ENCODE results near the gene TRABD.
"Not testable (repeated sequence)": the region's sequence is repeated elsewhere in the genome, so short reads cannot be mapped to it uniquely, and the experiment has no call there.

The TRABD gene

DNA sequence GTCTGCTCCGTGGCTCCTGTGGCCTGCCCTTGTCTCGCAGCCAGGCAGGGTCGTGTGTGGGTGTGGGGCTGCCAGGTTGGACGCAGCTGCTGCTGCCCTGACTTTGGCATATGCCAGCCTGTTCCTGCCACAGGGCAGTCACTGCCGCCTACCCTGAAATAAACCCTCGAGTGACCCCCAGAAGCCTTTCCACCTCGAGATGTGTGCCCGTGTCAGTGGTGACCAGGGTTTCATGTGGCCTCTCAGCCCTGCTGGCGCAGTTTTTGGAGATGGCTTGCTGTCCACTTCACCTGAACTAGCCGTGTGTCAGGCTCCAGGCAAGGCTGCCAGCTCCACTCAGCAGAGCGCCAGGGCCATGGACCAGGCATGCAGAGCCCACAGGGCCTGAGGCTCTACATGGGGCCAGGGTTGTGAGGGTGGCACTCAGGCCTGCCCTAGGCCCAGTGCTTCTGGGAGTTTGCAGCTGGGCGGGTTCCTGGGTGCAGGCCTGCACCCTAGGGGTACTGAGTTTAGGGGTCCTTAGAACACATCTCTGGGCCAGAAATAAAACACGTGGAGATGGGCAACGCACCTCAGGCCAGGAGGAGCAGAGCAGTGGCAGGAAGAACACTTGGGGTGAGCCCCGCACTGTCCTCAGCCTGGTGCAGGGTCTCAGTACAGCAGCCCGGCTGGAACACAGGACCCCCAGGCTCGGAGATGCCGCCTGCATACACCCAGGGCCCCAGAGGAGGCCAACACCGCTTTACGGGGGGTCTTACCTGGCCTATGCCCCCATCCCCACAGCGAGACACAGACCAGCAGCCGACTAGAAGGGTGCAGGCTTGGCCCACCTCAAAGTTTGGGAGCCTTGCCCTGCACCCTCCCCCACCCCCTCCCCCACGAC, 24.0 kb upstream of the TRABD start:
- H3K4me1 Mint-ChIP-seq: no peaks in the 10 kb centered on the region
- DNase-seq (ENCODE audit: low spot score in 2 of 2): no peak
- no peaks in the 10 kb centered on the region for H3K9me3 Mint-ChIP-seq
- H3K4me3 Mint-ChIP-seq: no peak overlapping the region
- no peak overlapping the region for H3K27ac Mint-ChIP-seq (ENCODE audit: low read depth)
- ATAC-seq (replicated peaks; ENCODE audit: extremely low read depth, poor library complexity, severe bottlenecking): no peak
- peaks cover 3% of the 10 kb centered on the region for H3K36me3 Mint-ChIP-seq (ENCODE audit: insufficient read depth)
- H3K27me3 Mint-ChIP-seq: peaks cover 63% of the 10 kb centered on the region

DNA sequence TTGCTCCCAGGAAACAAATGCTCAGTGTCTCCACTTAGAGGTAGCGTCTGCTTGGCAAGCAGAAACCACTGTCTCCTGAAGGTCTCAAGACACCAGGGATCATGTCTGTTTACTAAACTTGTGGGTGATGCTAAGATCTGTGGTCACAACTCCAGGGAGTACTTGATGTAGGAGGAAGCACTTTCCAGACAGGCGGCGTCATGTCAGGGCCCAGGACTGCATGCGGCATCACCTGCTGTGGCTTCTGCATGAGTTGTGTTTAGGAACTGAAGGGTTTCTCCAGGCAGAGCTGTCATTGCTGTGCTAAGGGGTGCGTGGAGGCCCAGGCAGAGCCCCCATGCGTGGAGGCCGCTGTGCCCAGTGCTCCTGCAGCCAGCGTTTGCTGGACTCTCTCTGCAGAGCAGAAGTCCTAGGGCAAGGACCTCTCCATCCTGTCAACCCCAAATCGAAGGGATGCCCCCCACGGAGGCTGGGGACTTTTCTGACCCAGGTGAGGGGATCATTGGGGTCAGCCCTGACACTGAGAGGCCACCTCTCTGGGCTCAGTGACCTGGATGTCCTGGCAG, 23.2 kb upstream of the TRABD start:
- Mint-ChIP-seq H3K4me3 (no peak overlapping the region), H3K36me3 (ENCODE audit: insufficient read depth) (peaks cover 3% of the 10 kb centered on the region)
- DNase-seq (ENCODE audit: low spot score in 2 of 2): no peak

DNA sequence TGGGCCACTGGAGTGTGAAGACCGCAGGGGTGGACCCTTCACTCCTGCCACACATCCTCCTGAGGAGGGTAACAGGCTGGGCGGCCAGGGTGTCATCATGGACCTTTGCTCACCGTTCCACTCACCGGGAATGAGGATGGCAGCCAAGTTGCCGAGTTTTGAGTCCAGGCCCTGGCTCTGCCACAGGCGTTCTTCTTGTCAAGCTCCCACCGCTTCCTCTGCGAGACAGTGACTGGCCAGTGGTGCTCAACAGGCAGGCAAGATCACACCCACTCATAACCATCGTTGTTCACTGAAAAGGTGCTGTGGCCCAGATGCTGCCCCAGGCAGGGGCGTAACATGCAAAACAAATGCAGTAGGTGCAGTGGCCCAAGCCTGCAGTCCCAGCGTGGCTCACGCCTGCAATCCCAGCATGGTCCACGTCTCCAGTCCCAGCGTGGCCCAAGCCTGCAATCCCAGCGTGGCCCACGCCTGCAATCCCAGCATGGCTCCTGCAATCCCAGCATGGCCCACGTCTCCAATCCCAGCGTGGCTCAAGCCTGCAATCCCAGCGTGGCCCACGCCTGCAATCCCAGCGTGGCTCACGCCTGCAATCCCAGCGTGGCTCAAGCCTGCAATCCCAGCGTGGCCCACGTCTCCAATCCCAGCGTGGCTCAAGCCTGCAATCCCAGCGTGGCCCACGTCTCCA, 20.1 kb upstream of the TRABD start:
- ATAC-seq (replicated peaks; ENCODE audit: extremely low read depth, poor library complexity, severe bottlenecking) (no peak), DNase-seq (ENCODE audit: low spot score in 2 of 2) (no peak)
- no peak overlapping the region for H3K27ac Mint-ChIP-seq (ENCODE audit: low read depth)
- H3K36me3 Mint-ChIP-seq (ENCODE audit: insufficient read depth): peaks cover 4% of the 10 kb centered on the region
- H3K27me3 Mint-ChIP-seq: peaks cover 58% of the 10 kb centered on the region
- H3K4me3 Mint-ChIP-seq: no peak overlapping the region
- H3K4me1 Mint-ChIP-seq: peaks cover 7% of the 10 kb centered on the region
- no peaks in the 10 kb centered on the region for H3K9me3 Mint-ChIP-seq

More for the DNA sequence above, 23.2 kb upstream of the TRABD start:
- H3K27me3 Mint-ChIP-seq: peaks cover 60% of the 10 kb centered on the region
- no peak overlapping the region for H3K27ac Mint-ChIP-seq (ENCODE audit: low read depth)
- H3K9me3 Mint-ChIP-seq: no peaks in the 10 kb centered on the region
- no peak for ATAC-seq (replicated peaks; ENCODE audit: extremely low read depth, poor library complexity, severe bottlenecking)
- H3K4me1 Mint-ChIP-seq: no peaks in the 10 kb centered on the region

DNA sequence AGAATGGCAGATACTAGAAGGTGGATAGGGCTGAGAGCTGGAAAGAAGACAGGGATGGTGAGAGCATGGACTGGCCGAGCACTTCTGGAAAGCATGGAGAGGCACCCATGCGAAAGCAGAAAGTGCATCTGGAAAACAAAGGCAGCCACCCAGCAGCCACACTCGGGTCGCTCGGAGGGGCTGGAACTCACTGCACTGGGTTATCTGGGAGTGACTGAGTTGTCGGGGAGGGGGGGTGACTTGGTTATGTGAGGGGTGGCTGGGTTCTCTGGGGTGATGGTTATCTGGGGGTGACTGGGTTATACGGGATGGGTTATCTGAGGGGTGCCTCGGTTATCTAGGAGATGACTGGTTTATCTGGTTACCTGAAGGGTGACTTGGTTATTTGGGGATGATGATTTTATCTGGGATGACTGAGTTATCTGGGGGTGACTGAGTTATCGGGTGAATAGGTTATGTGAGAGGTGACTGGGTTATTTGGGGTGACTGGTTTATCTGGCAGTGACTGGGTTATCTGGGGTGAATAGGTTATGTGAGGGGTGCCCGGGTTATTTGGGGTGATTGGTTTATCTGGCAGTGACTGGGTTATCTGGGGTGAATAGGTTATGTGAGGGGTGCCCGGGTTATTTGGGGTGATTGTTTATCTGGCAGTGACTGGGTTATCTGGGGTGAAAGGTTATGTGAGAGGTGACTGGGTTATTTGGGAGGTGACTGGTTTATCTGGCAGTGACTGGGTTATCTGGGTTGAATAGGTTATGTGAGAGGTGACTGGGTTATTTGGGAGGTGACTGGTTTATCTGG, 17.8 kb upstream of the TRABD start:
- Mint-ChIP-seq H3K36me3 (ENCODE audit: insufficient read depth) (peaks cover 4% of the 10 kb centered on the region), H3K9me3 (no peaks in the 10 kb centered on the region), H3K27me3 (peaks cover 57% of the 10 kb centered on the region)

DNA sequence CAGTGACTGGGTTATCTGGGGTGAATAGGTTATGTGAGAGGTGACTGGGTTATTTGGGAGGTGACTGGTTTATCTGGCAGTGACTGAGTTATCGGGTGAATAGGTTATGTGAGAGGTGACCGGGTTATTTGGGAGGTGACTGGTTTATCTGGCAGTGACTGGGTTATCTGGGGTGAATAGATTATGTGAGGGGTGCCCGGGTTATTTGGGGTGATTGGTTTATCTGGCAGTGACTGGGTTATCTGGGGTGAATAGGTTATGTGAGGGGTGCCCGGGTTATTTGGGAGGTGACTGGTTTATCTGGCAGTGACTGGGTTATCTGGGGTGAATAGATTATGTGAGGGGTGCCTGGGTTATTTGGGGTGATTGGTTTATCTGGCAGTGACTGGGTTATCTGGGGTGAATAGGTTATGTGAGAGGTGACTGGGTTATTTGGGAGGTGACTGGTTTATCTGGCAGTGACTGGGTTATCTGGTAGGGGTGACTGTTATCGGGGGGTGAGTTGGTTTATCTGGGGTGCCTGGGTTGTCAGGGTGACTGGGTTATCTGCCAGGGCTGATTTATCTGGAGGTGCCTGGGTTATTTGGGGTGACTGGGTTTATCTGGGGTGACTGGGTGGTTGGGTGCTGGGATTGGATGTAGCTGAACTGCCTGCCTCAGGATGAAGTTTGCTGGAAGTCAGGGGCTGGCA, 17.1 kb upstream of the TRABD start:
- not testable (repeated sequence) for H3K27ac Mint-ChIP-seq (ENCODE audit: low read depth); H3K4me1 Mint-ChIP-seq; H3K9me3 Mint-ChIP-seq; H3K36me3 Mint-ChIP-seq (ENCODE audit: insufficient read depth); ATAC-seq (replicated peaks; ENCODE audit: extremely low read depth, poor library complexity, severe bottlenecking); DNase-seq (ENCODE audit: low spot score in 2 of 2)
- H3K4me3 Mint-ChIP-seq: peak overlapping the region; percentile 72
- peaks cover 60% of the 10 kb centered on the region for H3K27me3 Mint-ChIP-seq

More for the DNA sequence above, 17.8 kb upstream of the TRABD start:
- DNase-seq (ENCODE audit: low spot score in 2 of 2) (no peak), ATAC-seq (replicated peaks; ENCODE audit: extremely low read depth, poor library complexity, severe bottlenecking) (no peak)
- no peak overlapping the region for H3K27ac Mint-ChIP-seq (ENCODE audit: low read depth)
- peak overlapping the region; percentile 72 for H3K4me3 Mint-ChIP-seq
- peaks cover 7% of the 10 kb centered on the region for H3K4me1 Mint-ChIP-seq

DNA sequence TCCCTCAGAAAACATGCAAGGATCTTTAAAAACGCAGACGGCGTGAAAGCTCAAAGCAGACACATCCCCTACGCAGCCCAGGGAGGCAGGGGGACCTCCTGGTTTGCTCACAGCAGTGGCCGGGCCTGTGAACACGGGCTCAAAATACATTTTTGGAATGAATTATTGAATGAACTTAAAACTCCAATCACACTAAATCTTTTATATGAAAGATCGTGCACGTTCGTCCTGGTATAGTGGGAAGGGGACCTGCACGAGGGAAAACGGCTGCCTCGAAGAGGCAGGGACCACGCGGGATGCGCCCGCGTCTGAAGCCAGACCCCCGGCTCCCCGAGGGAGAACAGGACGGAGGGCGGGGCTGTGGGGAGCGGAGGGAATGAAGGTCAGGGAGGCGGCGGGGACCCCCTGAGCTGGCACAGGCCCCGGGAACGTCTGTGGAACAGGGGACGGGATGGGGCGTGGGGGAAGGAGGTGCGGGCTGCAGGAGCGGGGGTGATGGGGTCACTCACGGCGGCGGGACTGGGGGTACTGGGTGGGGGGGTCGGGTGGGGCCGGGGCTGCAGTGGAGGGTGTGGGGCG, 16.4 kb upstream of the TRABD start:
- H3K9me3 Mint-ChIP-seq: no peaks in the 10 kb centered on the region
- ATAC-seq (replicated peaks; ENCODE audit: extremely low read depth, poor library complexity, severe bottlenecking): no peak
- peaks cover 61% of the 10 kb centered on the region for H3K27me3 Mint-ChIP-seq

DNA sequence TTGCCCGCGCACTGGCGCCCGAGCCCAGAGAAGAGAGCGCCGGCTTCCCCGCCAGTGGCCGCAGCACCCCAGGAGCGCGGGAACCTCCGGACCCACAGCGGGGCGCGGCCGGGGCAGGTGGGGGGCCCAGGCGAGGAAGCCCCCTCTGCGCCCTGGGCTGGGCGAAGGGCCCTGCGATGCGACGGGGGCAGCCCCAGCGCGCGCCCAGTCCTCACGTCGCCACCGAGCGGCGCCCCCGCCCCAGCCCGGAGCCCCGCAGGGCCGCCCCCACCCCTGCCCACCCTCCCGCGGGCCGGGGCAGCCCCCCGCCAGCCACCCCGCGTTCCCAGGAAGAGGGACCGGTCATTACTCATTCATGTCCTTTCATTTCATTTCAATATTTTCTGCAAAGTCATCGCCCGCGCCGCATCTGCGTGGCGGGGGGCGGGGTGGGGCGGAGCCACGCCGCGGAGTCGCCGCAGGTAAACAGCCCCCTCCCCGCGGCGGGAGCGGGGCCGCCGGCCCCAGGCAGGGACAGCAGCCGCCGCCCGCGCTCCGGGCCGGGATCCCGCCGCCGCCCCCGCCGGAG, 15.9 kb upstream of the TRABD start:
- no peak overlapping the region for H3K27ac Mint-ChIP-seq (ENCODE audit: low read depth)
- peak overlapping the region; percentile 72 for H3K4me3 Mint-ChIP-seq
- ATAC-seq (replicated peaks; ENCODE audit: extremely low read depth, poor library complexity, severe bottlenecking) (peak; percentile 28), DNase-seq (ENCODE audit: low spot score in 2 of 2) (no peak)
- no peaks in the 10 kb centered on the region for H3K9me3 Mint-ChIP-seq
- H3K36me3 Mint-ChIP-seq (ENCODE audit: insufficient read depth): peaks cover 4% of the 10 kb centered on the region
- H3K4me1 Mint-ChIP-seq: peaks cover 7% of the 10 kb centered on the region
- H3K27me3 Mint-ChIP-seq: peaks cover 57% of the 10 kb centered on the region

More for the DNA sequence above, 16.4 kb upstream of the TRABD start:
- peaks cover 7% of the 10 kb centered on the region for H3K4me1 Mint-ChIP-seq
- no peak for DNase-seq (ENCODE audit: low spot score in 2 of 2)
- H3K4me3 Mint-ChIP-seq: peak overlapping the region; percentile 72
- no peak overlapping the region for H3K27ac Mint-ChIP-seq (ENCODE audit: low read depth)
- H3K36me3 Mint-ChIP-seq (ENCODE audit: insufficient read depth): peaks cover 4% of the 10 kb centered on the region

DNA sequence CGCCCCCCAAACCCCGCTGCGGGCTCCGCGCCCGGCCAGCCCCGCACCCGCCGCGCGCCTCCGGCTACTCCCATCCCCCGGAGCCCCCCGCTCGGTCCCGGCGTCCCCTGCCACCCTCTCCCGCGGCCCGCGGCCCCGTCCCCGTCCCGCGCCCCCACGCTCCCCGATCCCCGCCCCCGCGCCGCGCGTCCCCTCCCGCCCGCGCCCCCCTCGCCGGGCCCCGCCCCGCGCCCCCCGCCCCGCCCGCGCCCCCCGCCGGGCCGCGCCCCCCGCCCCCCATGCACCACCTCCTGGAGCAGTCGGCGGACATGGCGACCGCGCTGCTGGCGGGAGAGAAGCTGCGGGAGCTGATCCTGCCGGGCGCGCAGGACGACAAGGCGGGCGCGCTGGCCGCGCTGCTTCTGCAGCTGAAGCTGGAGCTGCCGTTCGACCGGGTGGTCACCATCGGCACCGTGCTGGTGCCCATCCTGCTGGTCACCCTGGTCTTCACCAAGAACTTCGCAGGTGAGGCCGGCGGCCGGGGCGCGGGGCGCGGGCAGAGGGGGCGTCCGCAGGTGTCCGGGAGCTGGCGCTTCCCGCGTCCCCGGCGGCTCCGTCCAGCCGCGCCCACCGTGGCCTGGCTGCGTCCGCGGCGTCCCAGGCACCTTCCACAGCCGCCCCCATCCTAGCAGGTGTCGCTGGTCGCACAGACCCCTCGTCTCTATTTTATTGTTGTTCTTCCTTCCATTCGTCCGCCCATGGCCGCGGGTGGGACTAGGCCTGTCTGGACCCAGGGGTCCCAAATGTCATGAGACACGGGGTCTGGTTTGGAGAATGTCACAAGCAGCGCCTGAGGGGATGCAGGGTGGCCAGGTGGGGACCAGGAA, 15.0 kb upstream of the TRABD start, which contains the start of gene PANX2:
TSS of gene PANX2 (plus strand) at position 279 of the 866 bp plus-strand sequence. CDS start at position 279, 0 bp downstream.
- Mint-ChIP-seq H3K27ac (ENCODE audit: low read depth) (no peak within 1 kb of the TSS), H3K36me3 (ENCODE audit: insufficient read depth) (peaks cover 4% of the 10 kb centered on the region), H3K9me3 (no peaks in the 10 kb centered on the region), H3K27me3 (peaks cover 57% of the 10 kb centered on the region), H3K4me3 (peak within 1 kb of the TSS; percentile 73), H3K4me1 (peaks cover 7% of the 10 kb centered on the region)
- DNase-seq (ENCODE audit: low spot score in 2 of 2): no peak
- ATAC-seq (replicated peaks; ENCODE audit: extremely low read depth, poor library complexity, severe bottlenecking): no peak

DNA sequence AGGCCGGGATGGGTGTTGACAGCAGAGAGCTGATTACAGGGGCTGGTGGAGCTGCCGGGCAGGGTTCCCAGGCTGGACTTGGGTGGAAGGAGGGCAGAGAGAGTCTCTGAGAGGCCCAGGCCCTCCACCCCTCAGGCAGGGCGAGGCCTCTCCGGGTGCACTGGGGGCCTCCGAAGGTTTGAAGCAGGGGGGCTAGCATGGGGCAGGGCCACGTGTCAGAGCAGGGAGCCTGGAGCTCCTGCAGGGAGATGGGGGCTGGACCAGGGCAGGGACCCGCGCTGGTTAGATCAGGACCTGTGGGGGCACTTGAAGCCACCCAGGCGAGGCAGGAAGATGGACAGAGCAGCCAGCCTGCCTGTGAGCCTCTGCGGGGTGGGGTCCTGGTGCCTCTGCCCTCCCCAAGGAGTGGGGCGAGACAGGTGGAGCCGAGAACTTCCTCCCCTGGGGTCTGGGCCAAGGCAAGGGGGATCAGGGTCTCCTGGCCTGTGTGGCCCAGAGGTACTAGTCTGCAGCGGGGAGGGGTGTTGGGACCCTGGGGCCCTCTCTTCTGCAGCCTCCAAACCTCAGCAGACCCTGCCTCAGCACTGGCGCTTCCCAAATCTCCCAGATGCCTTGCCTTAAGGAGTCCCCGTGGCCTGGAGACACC, 14.3 kb upstream of the TRABD start:
- Mint-ChIP-seq H3K27ac (ENCODE audit: low read depth) (no peak overlapping the region), H3K36me3 (ENCODE audit: insufficient read depth) (peaks cover 4% of the 10 kb centered on the region), H3K9me3 (no peaks in the 10 kb centered on the region), H3K27me3 (peaks cover 57% of the 10 kb centered on the region), H3K4me1 (peaks cover 7% of the 10 kb centered on the region), H3K4me3 (peak overlapping the region; percentile 73)
- no peak for DNase-seq (ENCODE audit: low spot score in 2 of 2)
- ATAC-seq (replicated peaks; ENCODE audit: extremely low read depth, poor library complexity, severe bottlenecking): no peak

DNA sequence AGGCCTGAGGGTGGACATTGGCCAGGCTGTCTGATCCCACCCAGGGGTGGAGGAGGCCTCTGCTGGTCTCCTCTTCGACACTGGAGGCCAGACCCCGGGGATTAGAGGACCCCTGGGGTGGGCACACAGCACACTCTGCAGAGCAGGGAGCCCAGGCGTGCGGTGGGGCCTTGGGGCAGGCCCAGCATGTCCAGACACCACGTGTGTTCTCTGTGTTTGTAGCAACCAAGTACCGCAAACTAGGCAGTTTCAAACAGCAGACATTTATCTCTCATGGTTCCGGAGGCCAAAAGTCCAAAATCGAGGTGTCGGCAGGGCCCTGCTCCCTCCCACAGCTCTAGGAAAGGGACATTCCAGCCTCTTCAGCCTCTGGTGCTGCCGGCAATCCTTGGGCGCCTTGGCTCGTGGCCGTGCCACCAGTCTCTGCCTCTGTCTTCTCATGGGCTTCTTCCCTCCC, 13.7 kb upstream of the TRABD start:
- peaks cover 57% of the 10 kb centered on the region for H3K27me3 Mint-ChIP-seq
- H3K9me3 Mint-ChIP-seq: no peaks in the 10 kb centered on the region
- peak overlapping the region; percentile 43 for H3K4me3 Mint-ChIP-seq
- peaks cover 7% of the 10 kb centered on the region for H3K4me1 Mint-ChIP-seq
- ATAC-seq (replicated peaks; ENCODE audit: extremely low read depth, poor library complexity, severe bottlenecking) (no peak), DNase-seq (ENCODE audit: low spot score in 2 of 2) (no peak)
- no peak overlapping the region for H3K27ac Mint-ChIP-seq (ENCODE audit: low read depth)
- H3K36me3 Mint-ChIP-seq (ENCODE audit: insufficient read depth): peaks cover 5% of the 10 kb centered on the region
